H1 (cell line): Measurements from ENCODE around the gene CRIP1. TPM values are rescaled to one million over a fixed set of nuclear protein-coding genes. Genes with fewer than 3 reads are reported as not detected.

Experiments
- CTCF ChIA-PET: fragments of 300-600 bp; sonication (Branson Sonifier 250); formaldehyde crosslinking; loops from one replicate; lab custom pipeline; 2021; ENCODE audit not compliant: partially characterized antibody; lab: Charles Lee
- POLR2A ChIA-PET: fragments of 300-600 bp; sonication (Branson Sonifier 250); formaldehyde crosslinking; loops from one replicate; lab custom pipeline; 2021; ENCODE audit warnings: inconsistent platforms; ENCODE audit not compliant: partially characterized antibody; lab: Charles Lee
- DNase-seq, 2 experiments: peaks; one replicate each; pipeline versions ENCODE4 v3.0.0 to v3.0.0-alpha.2; 2010 to 2022; ENCODE audit warnings: low spot score in 2 of 2, low read depth in 1 of 2, mixed read lengths in 1 of 2
- FAIRE-seq: peaks from 2 replicates; lab custom pipeline; 2011; peaks lifted over from hg19 to GRCh38; lab: Jason Lieb, UNC
- H2AFZ ChIP-seq: 2 replicates; pipeline ENCODE4 v1.8.1; 2012; ENCODE audit warnings: low read length, inconsistent platforms
- H2AK5ac ChIP-seq: 2 replicates; pipeline ENCODE4 v1.6.1; 2013; ENCODE audit warnings: low read depth, low read length
- H2BK120ac ChIP-seq: replicated peaks from 2 replicates; pipeline ENCODE3; 2013; ENCODE audit warnings: low read depth, low read length, inconsistent platforms
- H2BK12ac ChIP-seq: 2 replicates; pipeline ENCODE4 v1.6.1; 2013; ENCODE audit warnings: low read depth, low read length
- H2BK15ac ChIP-seq: 2 replicates; pipeline ENCODE4 v1.6.1; 2013; ENCODE audit warnings: low read length
- H2BK20ac ChIP-seq: 2 replicates; pipeline ENCODE4 v1.6.1; 2013; ENCODE audit warnings: low read length
- H2BK5ac ChIP-seq: 2 replicates; pipeline ENCODE4 v1.6.1; 2013; ENCODE audit warnings: low read depth, low read length
- H3K14ac ChIP-seq: 2 replicates; pipeline ENCODE4 v1.6.1; 2013; ENCODE audit warnings: inconsistent platforms; ENCODE audit not compliant: insufficient read length
- H3K18ac ChIP-seq: 2 replicates; pipeline ENCODE4 v1.6.1; 2013; ENCODE audit warnings: low read length; ENCODE audit errors: extremely low read depth
- H3K23ac ChIP-seq: 2 replicates; pipeline ENCODE4 v1.6.1; 2013; ENCODE audit warnings: inconsistent platforms; ENCODE audit not compliant: insufficient read length
- H3K23me2 ChIP-seq: 2 replicates; pipeline ENCODE4 v1.6.1; 2013; ENCODE audit warnings: low read depth, low read length
- H3K27ac ChIP-seq: 2 replicates; pipeline ENCODE4 v1.6.1; 2011; ENCODE audit warnings: low read depth, low read length, inconsistent platforms
- H3K27me3 ChIP-seq, 4 experiments: replicated peaks in 1 of 4; 1 replicate in 1 of 4; 2 replicates in 3 of 4; pipeline versions ENCODE4 v1.6.1 to v1.8.1; 2011 to 2013; ENCODE audit warnings: low read length in 3 of 4, mild to moderate bottlenecking in 3 of 4, inconsistent platforms in 2 of 4, mixed read lengths in 2 of 4, moderate library complexity in 1 of 4; ENCODE audit not compliant: control insufficient read depth in 3 of 4, insufficient read depth in 3 of 4; ENCODE audit errors: extremely low read depth in 1 of 4
- H3K36me3 ChIP-seq, 4 experiments: 2 replicates each; pipeline versions ENCODE4 v1.6.1 to v1.8.1; 2011 to 2013; ENCODE audit warnings: mild to moderate bottlenecking in 4 of 4, low read length in 3 of 4, moderate library complexity in 2 of 4, control low read depth in 1 of 4, inconsistent platforms in 1 of 4; ENCODE audit not compliant: insufficient read depth in 4 of 4, control insufficient read depth in 2 of 4
- H3K4ac ChIP-seq: replicated peaks from 2 replicates; pipeline ENCODE3; 2013; ENCODE audit warnings: low read length, low read depth, mixed read lengths, inconsistent platforms; ENCODE audit not compliant: insufficient read length
- H3K4me1 ChIP-seq, 4 experiments: replicated peaks in 1 of 4; 1 replicate in 1 of 4; 2 replicates in 3 of 4; pipeline versions ENCODE4 v1.6.1 to v1.8.1; 2011 to 2013; ENCODE audit warnings: low read length in 3 of 4, inconsistent platforms in 2 of 4, mixed read lengths in 1 of 4; ENCODE audit not compliant: insufficient read depth in 4 of 4, control insufficient read depth in 3 of 4
- H3K4me2 ChIP-seq, 2 experiments: 2 replicates each; pipeline versions ENCODE4 v1.6.1 to v1.8.1; 2011 to 2013; ENCODE audit warnings: low read depth in 2 of 2, low read length in 2 of 2, control low read depth in 1 of 2, inconsistent platforms in 1 of 2, mild to moderate bottlenecking in 1 of 2; ENCODE audit not compliant: insufficient read depth in 1 of 2
- H3K4me3 ChIP-seq, 4 experiments: fragments of 200-600, 300-600 bp in 1 of 4; sonication (generic), shearing (Covaris generic), sonication (Bioruptor Twin) in 1 of 4; 2 replicates each; pipeline versions ENCODE4 v1.5.1 to v1.8.1; 2011 to 2016; ENCODE audit warnings: low read length in 4 of 4, low read depth in 3 of 4, control low read depth in 2 of 4, inconsistent platforms in 2 of 4, mild to moderate bottlenecking in 2 of 4, mixed read lengths in 1 of 4, moderate library complexity in 1 of 4; ENCODE audit not compliant: insufficient read depth in 2 of 4; ENCODE audit errors: extremely low read depth in 1 of 4
- H3K56ac ChIP-seq: replicated peaks from 2 replicates; pipeline ENCODE3; 2013; ENCODE audit warnings: low read depth, mild to moderate bottlenecking, mixed read lengths, low read length, inconsistent platforms; ENCODE audit not compliant: insufficient read length
- H3K79me1 ChIP-seq: 2 replicates; pipeline ENCODE4 v1.6.1; 2013; ENCODE audit warnings: low read depth, low read length, control low read depth
- H3K79me2 ChIP-seq, 2 experiments: 2 replicates each; pipeline versions ENCODE4 v1.6.1 to v1.8.1; 2012 to 2013; ENCODE audit warnings: low read length in 2 of 2, mild to moderate bottlenecking in 2 of 2, inconsistent platforms in 1 of 2; ENCODE audit not compliant: insufficient read depth in 2 of 2, control insufficient read depth in 1 of 2
- H3K9ac ChIP-seq, 4 experiments: replicated peaks in 1 of 4; 1 replicate in 1 of 4; 2 replicates in 3 of 4; pipeline versions ENCODE4 v1.6.1 to v1.8.1; 2011 to 2013; ENCODE audit warnings: low read depth in 3 of 4, low read length in 3 of 4, control low read depth in 2 of 4, mild to moderate bottlenecking in 2 of 4, moderate library complexity in 2 of 4, inconsistent platforms in 1 of 4; ENCODE audit errors: extremely low read depth in 1 of 4
- H3K9me3 ChIP-seq, 2 experiments: 2 replicates each; pipeline versions ENCODE4 v1.6.1 to v1.8.1; 2012 to 2013; ENCODE audit warnings: mild to moderate bottlenecking in 2 of 2, moderate library complexity in 2 of 2, control low read depth in 1 of 2, inconsistent platforms in 1 of 2, low read depth in 1 of 2, low read length in 1 of 2, mixed read lengths in 1 of 2; ENCODE audit not compliant: insufficient read depth in 2 of 2
- H4K20me1 ChIP-seq, 2 experiments: replicated peaks in 1 of 2; 2 replicates each; pipeline versions ENCODE3 to v1.8.1; 2011 to 2013; ENCODE audit warnings: inconsistent platforms in 2 of 2, low read length in 2 of 2, mild to moderate bottlenecking in 1 of 2; ENCODE audit not compliant: insufficient read depth in 2 of 2, control insufficient read depth in 1 of 2
- H4K5ac ChIP-seq: 2 replicates; pipeline ENCODE4 v1.6.1; 2013; ENCODE audit warnings: low read length, low read depth, mixed read lengths, inconsistent platforms; ENCODE audit not compliant: insufficient read length
- H4K8ac ChIP-seq: 2 replicates; pipeline ENCODE4 v1.8.0; 2013; ENCODE audit warnings: mild to moderate bottlenecking, moderate library complexity, low read length, inconsistent platforms; ENCODE audit not compliant: insufficient read depth; ENCODE audit errors: extremely low read depth
- H4K91ac ChIP-seq: replicated peaks from 2 replicates; pipeline ENCODE3; 2013; ENCODE audit warnings: low read length, mixed read lengths, inconsistent platforms; ENCODE audit not compliant: insufficient read length
- EGR1 ChIP-seq: IDR thresholded peaks from 2 replicates; pipeline ENCODE4 v1.6.1; 2011; ENCODE audit warnings: low read depth, low read length, borderline replicate concordance
- HDAC2 ChIP-seq, 2 experiments: fragments of 300-600 bp in 1 of 2; sonication (generic) in 1 of 2; IDR thresholded peaks; 2 replicates each; pipeline ENCODE4 v1.6.1; 2011 to 2012; ENCODE audit warnings: low read depth in 2 of 2, low read length in 2 of 2, mild to moderate bottlenecking in 2 of 2, moderate library complexity in 2 of 2, borderline replicate concordance in 1 of 2, inconsistent platforms in 1 of 2
- KDM4A ChIP-seq: IDR thresholded peaks from one replicate; pipeline ENCODE4 v1.7.1; 2012; ENCODE audit warnings: low read depth, mild to moderate bottlenecking, moderate library complexity, low read length, inconsistent platforms; ENCODE audit not compliant: severe bottlenecking
- KDM5A ChIP-seq: fragments of 200-600 bp; IDR thresholded peaks from 2 replicates; pipeline ENCODE4 v1.7.1; 2012; ENCODE audit warnings: mild to moderate bottlenecking, low read length, inconsistent platforms, mixed read lengths
- SIN3A ChIP-seq, 2 experiments: IDR thresholded peaks in 1 of 2; conservative IDR thresholded peaks in 1 of 2; 2 replicates each; pipeline ENCODE4 v1.6.1; 2011 to 2012; ENCODE audit warnings: low read length in 2 of 2, improper control_type of control experiment in 1 of 2, low read depth in 1 of 2, mild to moderate bottlenecking in 1 of 2
- SRF ChIP-seq: IDR thresholded peaks from 2 replicates; pipeline ENCODE4 v1.6.1; 2011; ENCODE audit warnings: mild to moderate bottlenecking, low read depth, low read length, moderate library complexity
- TAF1 ChIP-seq: IDR thresholded peaks from 2 replicates; pipeline ENCODE4 v1.6.1; 2011; ENCODE audit warnings: mild to moderate bottlenecking, low read depth, low read length
- WGBS, 2 experiments: shearing (Covaris generic) in 1 of 2; methylation state at CpG; one replicate each; pipeline versions ENCODE4 v1.1.6 to v1.1.7; 2013 to 2015; ENCODE audit warnings: low lambda C conversion rate in 2 of 2, mixed read lengths in 2 of 2, inconsistent platforms in 1 of 2, low coverage in 1 of 2, missing lambda C conversion rate in 1 of 2; ENCODE audit not compliant: insufficient replicate concordance in 2 of 2, insufficient coverage in 1 of 2, insufficient read length in 1 of 2; ENCODE audit errors: extremely low coverage in 1 of 2, missing lambda C conversion rate in 1 of 2; 5-methylcytosine and 5-hydroxymethylcytosine counted together
- polyA plus RNA-seq, 7 experiments: library from polyadenylated mRNA; depleted of rRNA in 3 of 7; stranded (reverse) in 5 of 7; unstranded in 2 of 7; fragments of >200 nt in 5 of 7; fragments of 200-250 nt in 2 of 7; gene quantifications; 1 replicate in 5 of 7; 2 replicates in 1 of 7; 4 replicates in 1 of 7; pipeline versions ENCODE4 v1.2.1 to v1.2.3, GENCODE V29; 2011 to 2013; ENCODE audit warnings: missing spikeins in 2 of 7, mixed read lengths in 2 of 7
- total RNA-seq: library from RNA; stranded (reverse); fragmentation: NEBNext Ultra II Directional; extraction: Animal tissue kit (Norgen Biotek cat#: 25700); gene quantifications from 2 replicates; pipeline ENCODE4 v1.2.1, GENCODE V29; 2021
- TF ChIP-seq, protein P1 (sequence below): IDR thresholded peaks from 2 replicates; pipeline ENCODE4 v1.6.1; 2012; ENCODE audit warnings: low read length, inconsistent platforms

Gene CRIP1
- total and polyA plus RNA-seq, 2 of the 8 experiments (the other 6 are each of a cell fraction or from before 2014, with no cell fraction given), result 1.2 to 2.2 TPM

DNA sequence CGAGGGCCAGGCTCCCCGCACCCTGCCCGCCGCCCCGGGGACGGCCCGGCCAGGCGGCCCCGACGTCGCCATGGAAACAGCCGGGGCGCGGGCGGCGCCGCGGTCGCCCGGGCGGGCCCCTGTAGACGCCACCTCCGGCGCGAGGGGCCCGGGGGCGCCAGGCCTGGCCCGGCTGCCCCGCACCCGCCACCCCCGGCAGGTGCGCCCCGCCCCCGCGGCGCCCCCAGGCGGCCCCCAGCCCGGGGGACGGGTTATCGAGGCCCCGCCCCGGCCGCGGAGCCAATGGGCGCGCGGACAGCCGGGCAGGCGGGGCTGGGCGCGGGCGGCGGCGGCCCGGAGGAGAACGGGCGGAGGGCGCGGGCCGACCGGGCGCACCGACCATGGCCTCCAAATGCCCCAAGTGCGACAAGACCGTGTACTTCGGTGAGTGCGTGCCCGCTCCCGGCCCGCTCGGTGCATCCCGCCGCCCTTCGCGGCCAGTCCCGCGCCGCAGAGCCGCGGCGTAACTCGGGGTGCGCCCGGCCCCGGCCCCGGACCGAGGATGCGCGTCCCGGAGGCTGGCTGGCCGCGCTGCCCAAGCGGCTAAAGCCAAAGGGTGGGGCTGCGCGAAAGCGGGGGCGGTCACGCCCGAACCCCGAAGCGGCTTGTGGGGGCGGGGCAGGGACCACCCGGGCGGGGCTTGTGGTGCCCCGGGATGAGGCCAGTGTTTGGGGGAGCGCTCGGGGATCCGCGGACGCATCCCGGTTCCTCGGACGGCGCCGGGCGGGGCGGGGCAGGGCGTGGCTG, 12.0 kb upstream of the CRIP1 start, which contains the start of gene CRIP2:
TSS of gene CRIP2 (plus strand) at position 339 of the 786 bp plus-strand sequence. CDS start at position 381, 42 bp downstream.
- H3K23me2 ChIP-seq, result peaks cover 14% of the 10 kb centered on the region; the same call in 1 of the 2 replicates
- no peak within 1 kb of the TSS for H2BK120ac ChIP-seq
- peak within 1 kb of the TSS; percentile 33 to 90 for H3K4me2 ChIP-seq
- 0 out of 2 replicates have a peak within 1 kb of the TSS, but pooled peaks have one; percentile 39 for H2AK5ac ChIP-seq
- H4K91ac ChIP-seq, result no peak within 1 kb of the TSS
- H4K8ac ChIP-seq, result peak within 1 kb of the TSS; percentile 51
- H3K23ac ChIP-seq, result no peak within 1 kb of the TSS
- no peak within 1 kb of the TSS for H3K14ac ChIP-seq
- CTCF ChIA-PET, result interaction anchor here (1.2 to 4.2 kb wide), 2 partner anchors 27 to 101 kb away, joined by 5 to 19 read pairs; no protein-coding TSS in a partner anchor
- H3K36me3 ChIP-seq, result peaks cover 0 to 5% (median 2%) of the 10 kb centered on the region in 4 experiments; a peak in 2 of 8 replicates
- no peaks in the 10 kb centered on the region for H3K79me2 ChIP-seq
- H2BK12ac ChIP-seq, result peak within 1 kb of the TSS; percentile 80
- H4K20me1 ChIP-seq, result peaks cover 4 to 23% of the 10 kb centered on the region in 2 experiments
- H3K9ac ChIP-seq, result peak within 1 kb of the TSS in 1 of 4 experiments; percentile 70; a peak in 3 of 7 replicates
- H2BK15ac ChIP-seq, result no peak within 1 kb of the TSS
- WGBS, 2 experiments, result 2% methylated on average over 32 of the region's 118 CpGs; no CpG with 5 or more reads in 1 of the 2 experiments
- no peak within 1 kb of the TSS for H3K27ac ChIP-seq
- POLR2A ChIA-PET, result interaction anchor here (0.6 to 1.2 kb wide), 4 partner anchors 11 to 130 kb away, joined by 3 read pairs; no protein-coding TSS in a partner anchor
- no peak within 1 kb of the TSS for H3K56ac ChIP-seq
- FAIRE-seq (no peak), DNase-seq (peak in 1 of 2 experiments; percentile 73)
- H3K4ac ChIP-seq, result no peak within 1 kb of the TSS
- H2BK5ac ChIP-seq, result peak within 1 kb of the TSS; percentile 52; the same call in 1 of the 2 replicates
- H3K9me3 ChIP-seq, result no peaks in the 10 kb centered on the region
- H3K4me1 ChIP-seq, result peaks cover 0 to 41% (median 24%) of the 10 kb centered on the region in 4 experiments; a peak in 6 of 7 replicates
- H4K5ac ChIP-seq, result no peak within 1 kb of the TSS
- peak within 1 kb of the TSS; percentile 83 for H3K18ac ChIP-seq
- no peak within 1 kb of the TSS for H2BK20ac ChIP-seq
- no peak within 1 kb of the TSS for H2AFZ ChIP-seq
- peak within 1 kb of the TSS; percentile 55 to 78 (median 60) for H3K4me3 ChIP-seq
- H3K79me1 ChIP-seq, result no peaks in the 10 kb centered on the region
- H3K27me3 ChIP-seq, result peaks cover 41 to 56% (median 49%) of the 10 kb centered on the region in 4 experiments
- TF ChIP-seq SRF (0 out of 2 replicates have a peak, but pooled peaks have one; percentile 1), KDM4A (peak; percentile 89), EGR1 (peak; percentile 50; the same call in 1 of the 2 replicates), SIN3A (conservative IDR thresholded peaks at IDR 0.05 in 1 of 2, IDR thresholded peaks at IDR 0.05 in 1 of 2; ENCODE audit: low read depth in 1 of 2, low read length in 2 of 2) (no peak), HDAC2 (IDR thresholded peaks at IDR 0.05; ENCODE audit: borderline replicate concordance in 1 of 2, low read depth in 2 of 2, low read length in 2 of 2) (no peak), TAF1 (0 out of 2 replicates have a peak, but pooled peaks have one; percentile 7), KDM5A (no peak)
- TF ChIP-seq, protein P1, sequence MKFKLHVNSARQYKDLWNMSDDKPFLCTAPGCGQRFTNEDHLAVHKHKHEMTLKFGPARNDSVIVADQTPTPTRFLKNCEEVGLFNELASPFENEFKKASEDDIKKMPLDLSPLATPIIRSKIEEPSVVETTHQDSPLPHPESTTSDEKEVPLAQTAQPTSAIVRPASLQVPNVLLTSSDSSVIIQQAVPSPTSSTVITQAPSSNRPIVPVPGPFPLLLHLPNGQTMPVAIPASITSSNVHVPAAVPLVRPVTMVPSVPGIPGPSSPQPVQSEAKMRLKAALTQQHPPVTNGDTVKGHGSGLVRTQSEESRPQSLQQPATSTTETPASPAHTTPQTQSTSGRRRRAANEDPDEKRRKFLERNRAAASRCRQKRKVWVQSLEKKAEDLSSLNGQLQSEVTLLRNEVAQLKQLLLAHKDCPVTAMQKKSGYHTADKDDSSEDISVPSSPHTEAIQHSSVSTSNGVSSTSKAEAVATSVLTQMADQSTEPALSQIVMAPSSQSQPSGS, result no peak
